Activated CD8-positive, alpha-beta memory T cell treated with anti-CD3 and anti-CD28 coated beads, Interleukin-2, amount 10 ng/mL, durations not matched to agents 7 days and 5 days (primary cell): Measurements from ENCODE around the gene LSM4. TPM values are rescaled to one million over a fixed set of nuclear protein-coding genes. Genes with fewer than 3 reads are reported as not detected.
"Not testable (repeated sequence)": the region's sequence is repeated elsewhere in the genome, so short reads cannot be mapped to it uniquely, and the experiment has no call there.

Experiments
- ATAC-seq: fragments of 150-1000 bp; cut with Tn5 transposase; one replicate; pipeline ENCODE4 v1.10.0; 2021; ENCODE audit warnings: moderate library complexity
- CTCF ChIA-PET: fragments of 350-600 bp; sonication (Branson Sonifier 250); formaldehyde crosslinking; loops from one replicate; lab custom pipeline; 2021; ENCODE audit warnings: antibody characterized with exemption; lab: Charles Lee
- DNase-seq: peaks from one replicate; pipeline ENCODE4 v3.0.0-alpha.2; 2020
- H3K27ac Mint-ChIP-seq: one replicate; pipeline ENCODE4 v1.8.0; 2021; ENCODE audit warnings: mild to moderate bottlenecking, mixed read lengths
- H3K27me3 Mint-ChIP-seq: one replicate; pipeline ENCODE4 v1.8.0; 2021; ENCODE audit warnings: mixed read lengths
- H3K36me3 Mint-ChIP-seq: one replicate; pipeline ENCODE4 v1.8.0; 2021; ENCODE audit warnings: mild to moderate bottlenecking, mixed read lengths
- H3K4me1 Mint-ChIP-seq: one replicate; pipeline ENCODE4 v1.8.0; 2021; ENCODE audit warnings: mixed read lengths
- H3K4me3 Mint-ChIP-seq: one replicate; pipeline ENCODE4 v1.8.0; 2021; ENCODE audit warnings: mild to moderate bottlenecking, moderate library complexity, mixed read lengths
- H3K9me3 Mint-ChIP-seq: one replicate; pipeline ENCODE4 v1.8.0; 2022; ENCODE audit warnings: low read depth, mixed read lengths
- total RNA-seq, 2 experiments: library from RNA; stranded (reverse); gene quantifications; one replicate each; pipeline ENCODE4 v1.2.3, GENCODE V29; 2021

LSM4 gene
- 100 to 1,000 TPM; 209 to 236 TPM for total RNA-seq

GRCh38 chr19:18322759-18323460 lies at the start of gene LSM4:
Gene LSM4, minus strand, starts transcription at chr19:18323076. Its CDS starts 56 bp downstream, at chr19:18323020.
- H3K27ac Mint-ChIP-seq, result peak within 1 kb of the TSS; percentile 97
- peaks cover 24% of the 10 kb centered on the region for H3K36me3 Mint-ChIP-seq
- H3K4me1 Mint-ChIP-seq, result peaks cover 55% of the 10 kb centered on the region
- CTCF ChIA-PET, result interaction anchor here (0.6 to 17.3 kb wide), 19 partner anchors 12 to 237 kb away, joined by 3 to 399 read pairs (median 4); partner anchors contain the start of genes IL12RB1, IQCN, JUND and RAB3A
- no peaks in the 10 kb centered on the region for H3K27me3 Mint-ChIP-seq
- H3K4me3 Mint-ChIP-seq, result peak within 1 kb of the TSS; percentile 92
- H3K9me3 Mint-ChIP-seq, result no peaks in the 10 kb centered on the region
- DNase-seq, result peak; percentile 100
- ATAC-seq, result peak; percentile 95

- ATAC-seq, result no peak
- Mint-ChIP-seq H3K36me3 (peaks cover 18% of the 10 kb centered on the region), H3K27ac (no peak overlapping the region), H3K27me3 (no peaks in the 10 kb centered on the region), H3K4me3 (no peak overlapping the region), H3K9me3 (no peaks in the 10 kb centered on the region), H3K4me1 (peaks cover 22% of the 10 kb centered on the region)
- CTCF ChIA-PET, result interaction anchor here (2.1 kb wide), 1 partner anchor 20 kb away, joined by 7 read pairs; no protein-coding TSS in a partner anchor
- no peak for DNase-seq
These were observed 45.8 kb upstream of the LSM4 start for GRCh38 chr19:18368504-18369222.

- ATAC-seq, result no peak
- Mint-ChIP-seq H3K27me3 (no peaks in the 10 kb centered on the region), H3K4me3 (no peak overlapping the region), H3K36me3 (peaks cover 22% of the 10 kb centered on the region), H3K4me1 (peaks cover 13% of the 10 kb centered on the region), H3K9me3 (no peaks in the 10 kb centered on the region), H3K27ac (no peak overlapping the region)
- no peak for DNase-seq
- CTCF ChIA-PET, result interaction anchor here (1.0 to 3.4 kb wide), 2 partner anchors 17 to 22 kb away, joined by 3 to 19 read pairs; no protein-coding TSS in a partner anchor
These were observed 43.2 kb upstream of the LSM4 start for GRCh38 chr19:18366021-18366435.

GRCh38 chr19:18364826-18365528 lies 42.1 kb upstream of the LSM4 start:
- peaks cover 13% of the 10 kb centered on the region for H3K4me1 Mint-ChIP-seq
- H3K36me3 Mint-ChIP-seq, result peaks cover 22% of the 10 kb centered on the region
- no peak overlapping the region for H3K4me3 Mint-ChIP-seq
- DNase-seq (no peak), ATAC-seq (no peak)
- H3K9me3 Mint-ChIP-seq, result no peaks in the 10 kb centered on the region
- CTCF ChIA-PET, result interaction anchor here (0.9 to 3.4 kb wide), 3 partner anchors 16 to 980 kb away, joined by 3 to 19 read pairs (median 3); no protein-coding TSS in a partner anchor
- H3K27me3 Mint-ChIP-seq, result no peaks in the 10 kb centered on the region
- H3K27ac Mint-ChIP-seq, result no peak overlapping the region

DNA sequence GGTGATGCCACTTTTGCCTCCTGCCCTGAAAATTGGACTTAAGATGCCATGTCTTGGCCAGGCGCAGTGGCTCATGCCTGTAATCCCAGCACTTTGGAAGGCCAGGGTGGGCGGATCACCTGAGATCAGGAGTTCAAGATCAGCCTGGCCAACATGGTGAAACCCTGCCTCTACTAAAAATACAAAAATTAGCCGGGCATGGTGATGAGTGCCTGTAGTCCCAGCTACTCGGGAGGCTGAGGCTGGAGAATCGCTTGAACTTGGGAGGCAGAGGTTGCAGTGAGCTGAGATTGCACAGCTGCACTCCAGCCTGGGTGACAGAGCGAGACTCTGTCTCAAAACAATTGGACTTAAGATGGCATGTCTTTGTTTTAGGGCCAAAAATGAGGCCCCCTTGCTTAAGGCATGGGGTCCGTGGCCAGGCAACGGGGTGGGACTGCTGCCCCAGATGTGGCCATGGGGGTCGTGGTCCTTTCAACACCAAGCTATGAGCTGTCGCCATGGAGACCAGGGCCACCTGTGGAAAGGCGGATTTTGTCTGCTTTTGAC lies 41.5 kb upstream of the LSM4 start:
- Mint-ChIP-seq H3K36me3 (peaks cover 26% of the 10 kb centered on the region), H3K4me1 (peaks cover 13% of the 10 kb centered on the region)
- not testable (repeated sequence) for DNase-seq, H3K4me3 Mint-ChIP-seq, H3K9me3 Mint-ChIP-seq, H3K27ac Mint-ChIP-seq, ATAC-seq, H3K27me3 Mint-ChIP-seq
- CTCF ChIA-PET, result interaction anchor here (0.9 to 3.4 kb wide), 2 partner anchors 24 to 979 kb away, joined by 3 to 19 read pairs; no protein-coding TSS in a partner anchor

- Mint-ChIP-seq H3K36me3 (peaks cover 29% of the 10 kb centered on the region), H3K27me3 (no peaks in the 10 kb centered on the region), H3K27ac (no peak overlapping the region), H3K9me3 (no peaks in the 10 kb centered on the region), H3K4me1 (peaks cover 13% of the 10 kb centered on the region), H3K4me3 (no peak overlapping the region)
- CTCF ChIA-PET, result interaction anchor here (2.0 to 3.4 kb wide), 2 partner anchors 8 to 24 kb away, joined by 5 to 19 read pairs; no protein-coding TSS in a partner anchor
- ATAC-seq (no peak), DNase-seq (no peak)
These were observed 40.9 kb upstream of the LSM4 start for GRCh38 chr19:18363787-18364186.

DNA sequence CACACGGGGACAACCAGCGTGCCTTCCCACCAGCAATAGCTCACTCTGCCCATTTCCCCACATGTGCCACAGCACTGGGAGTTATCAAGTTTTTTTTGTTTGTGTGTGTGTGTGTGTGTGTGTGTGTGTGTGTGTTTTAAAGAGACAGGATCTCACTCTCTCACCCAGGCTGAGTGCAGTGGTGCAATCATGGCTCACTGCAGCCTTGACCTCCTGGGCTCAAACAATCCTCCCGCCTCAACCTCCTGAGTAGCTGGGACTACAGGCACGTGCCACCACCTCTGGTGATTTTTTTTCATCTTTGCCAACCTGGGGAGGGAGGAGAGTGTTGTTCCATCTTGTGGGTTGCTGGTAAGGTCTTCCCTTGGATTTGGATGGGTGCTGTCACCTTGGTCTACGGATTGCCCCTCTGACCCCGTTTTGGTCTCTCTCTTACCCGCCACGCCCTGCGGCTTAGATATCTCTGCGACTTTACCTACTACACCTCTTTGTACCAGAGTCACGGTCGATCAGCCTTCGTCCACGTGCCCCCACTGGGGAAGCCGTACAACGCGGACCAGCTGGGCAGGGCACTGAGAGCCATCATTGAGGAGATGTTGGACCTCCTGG lies 40.2 kb upstream of the LSM4 start:
- CTCF ChIA-PET, result interaction anchor here (0.8 to 2.0 kb wide), 2 partner anchors 9 to 111 kb away, joined by 3 to 5 read pairs; no protein-coding TSS in a partner anchor
- Mint-ChIP-seq H3K27ac (no peak overlapping the region), H3K27me3 (no peaks in the 10 kb centered on the region), H3K4me3 (no peak overlapping the region), H3K36me3 (peaks cover 31% of the 10 kb centered on the region), H3K9me3 (no peaks in the 10 kb centered on the region), H3K4me1 (peaks cover 13% of the 10 kb centered on the region)
- DNase-seq (no peak), ATAC-seq (no peak)

DNA sequence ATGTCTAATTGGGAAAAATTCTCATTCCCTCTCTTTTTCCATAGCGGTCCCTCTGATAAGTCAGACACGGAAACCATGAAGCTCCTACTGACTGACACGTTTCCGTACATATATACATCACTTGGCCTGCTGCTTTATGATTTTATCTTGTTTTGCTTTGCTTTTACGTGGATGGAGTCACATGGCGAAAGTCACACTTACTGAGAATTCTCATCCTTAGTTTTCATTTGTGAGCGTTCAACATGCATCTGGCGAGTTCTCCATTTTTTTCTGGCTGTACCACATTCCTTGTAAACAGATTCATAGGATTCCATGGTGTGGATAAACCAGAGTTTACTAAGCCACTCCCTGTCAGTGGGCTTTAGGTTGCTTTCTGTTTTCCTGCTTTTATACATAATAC lies 38.8 kb upstream of the LSM4 start:
- no peaks in the 10 kb centered on the region for H3K27me3 Mint-ChIP-seq
- no peak for ATAC-seq
- peaks cover 13% of the 10 kb centered on the region for H3K4me1 Mint-ChIP-seq
- CTCF ChIA-PET, result interaction anchor here (1.2 to 1.3 kb wide), 2 partner anchors 27 to 108 kb away, joined by 3 to 6 read pairs; no protein-coding TSS in a partner anchor
- peaks cover 40% of the 10 kb centered on the region for H3K36me3 Mint-ChIP-seq
- H3K27ac Mint-ChIP-seq, result no peak overlapping the region
- DNase-seq, result no peak
- H3K9me3 Mint-ChIP-seq, result no peaks in the 10 kb centered on the region
- H3K4me3 Mint-ChIP-seq, result no peak overlapping the region

DNA sequence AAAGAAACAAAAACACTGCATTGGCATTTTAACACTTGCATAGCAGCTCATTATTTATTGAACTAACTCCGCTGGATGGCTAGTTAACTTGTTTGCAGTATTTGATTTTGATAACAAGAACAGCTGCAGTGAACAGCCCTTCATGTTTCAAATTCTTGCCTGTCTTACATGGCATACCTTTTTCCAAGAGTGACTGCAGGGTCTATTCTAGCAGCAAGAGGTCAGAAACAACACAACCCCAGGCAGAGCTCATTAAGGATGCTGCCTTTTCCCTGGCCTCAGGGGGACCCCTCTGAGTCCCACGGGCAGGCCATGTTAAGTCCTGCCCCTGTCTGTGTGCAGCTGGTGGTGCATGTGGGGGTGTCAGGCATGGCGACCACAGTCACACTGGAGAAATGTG lies 34.2 kb upstream of the LSM4 start:
- Mint-ChIP-seq H3K4me1 (no peaks in the 10 kb centered on the region), H3K4me3 (no peak overlapping the region), H3K36me3 (peaks cover 37% of the 10 kb centered on the region), H3K27me3 (no peaks in the 10 kb centered on the region), H3K27ac (no peak overlapping the region), H3K9me3 (no peaks in the 10 kb centered on the region)
- no peak for DNase-seq
- no peak for ATAC-seq
- CTCF ChIA-PET, result interaction anchor here (0.9 to 2.8 kb wide), 4 partner anchors 28 to 57 kb away, joined by 3 to 10 read pairs (median 4); no protein-coding TSS in a partner anchor

GRCh38 chr19:18354743-18355142 lies 31.9 kb upstream of the LSM4 start:
- H3K36me3 Mint-ChIP-seq, result peaks cover 33% of the 10 kb centered on the region
- ATAC-seq, H3K4me3 Mint-ChIP-seq, H3K27ac Mint-ChIP-seq, CTCF ChIA-PET, H3K9me3 Mint-ChIP-seq, H3K4me1 Mint-ChIP-seq, DNase-seq, H3K27me3 Mint-ChIP-seq: not testable (repeated sequence)

- H3K4me3 Mint-ChIP-seq, result no peak overlapping the region
- no peak overlapping the region for H3K27ac Mint-ChIP-seq
- CTCF ChIA-PET, result interaction anchor here (1.0 kb wide), 1 partner anchor 14 kb away, joined by 3 read pairs; no protein-coding TSS in a partner anchor
- H3K4me1 Mint-ChIP-seq, result no peaks in the 10 kb centered on the region
- H3K9me3 Mint-ChIP-seq, result no peaks in the 10 kb centered on the region
- H3K36me3 Mint-ChIP-seq, result peaks cover 27% of the 10 kb centered on the region
- ATAC-seq (no peak), DNase-seq (no peak)
- H3K27me3 Mint-ChIP-seq, result no peaks in the 10 kb centered on the region
These were observed 30.6 kb upstream of the LSM4 start for GRCh38 chr19:18353378-18354005.

DNA sequence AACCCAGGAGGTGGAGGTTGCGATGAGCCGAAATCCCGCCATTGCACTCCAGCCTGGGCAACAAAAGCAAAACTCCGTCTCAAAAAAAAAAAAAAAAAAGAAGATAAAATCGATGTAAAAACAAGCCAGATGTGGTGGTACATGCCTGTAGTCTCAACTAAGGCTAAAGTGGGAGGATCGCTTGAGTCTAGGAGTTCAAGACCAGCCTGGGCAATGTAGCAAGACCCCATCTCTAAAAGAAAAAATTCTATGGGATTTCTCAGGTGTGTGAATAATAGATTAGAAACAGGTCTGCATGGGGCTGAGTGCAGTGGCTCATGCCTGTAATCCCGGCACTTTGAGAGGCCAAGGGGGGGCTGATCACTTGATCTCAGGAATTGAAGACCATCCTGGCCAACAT lies 28.7 kb upstream of the LSM4 start:
- Mint-ChIP-seq H3K36me3 (peaks cover 17% of the 10 kb centered on the region), H3K27me3 (no peaks in the 10 kb centered on the region), H3K27ac (no peak overlapping the region), H3K4me1 (no peaks in the 10 kb centered on the region), H3K9me3 (no peaks in the 10 kb centered on the region), H3K4me3 (no peak overlapping the region)
- DNase-seq (no peak), ATAC-seq (no peak)
- CTCF ChIA-PET, result interaction anchor here (0.7 to 2.5 kb wide), 4 partner anchors 13 to 116 kb away, joined by 3 to 9 read pairs (median 3); no protein-coding TSS in a partner anchor
